GM12878 (cell line): ENCODE data around the gene POLD1. TPM values are rescaled to one million over a fixed set of nuclear protein-coding genes. Genes with fewer than 3 reads are reported as not detected.

Experiments
- ATAC-seq: fragments of 200-7000 bp; cut with Tn5 transposase; 3 replicates; pipeline ENCODE4 v1.9.1; 2020; ENCODE audit warnings: mild to moderate bottlenecking, moderate library complexity
- BruUV-seq: library from RNA; stranded (reverse); fragments of 400-500 nt; replicated peaks from 2 replicates; lab custom pipeline; 2021; lab: Mats Ljungman, UMichigan
- CTCF ChIA-PET: fragments of 300-600 bp; sonication (Branson Sonifier 250); formaldehyde crosslinking; extraction: SDS; loops from one replicate; lab custom pipeline; 2021; ENCODE audit warnings: inconsistent platforms; lab: Yijun Ruan, JAX
- POLR2A ChIA-PET: fragments of 350-600 bp; formaldehyde crosslinking; extraction: SDS; loops from one replicate; lab custom pipeline; 2021; ENCODE audit warnings: inconsistent platforms; lab: Charles Lee
- RAD21 ChIA-PET: fragments of 300-600 bp; sonication (Branson Sonifier 250); formaldehyde crosslinking; loops from one replicate; lab custom pipeline; 2023; ENCODE audit warnings: antibody characterized with exemption; ENCODE audit not compliant: unreplicated experiment; lab: Charles Lee
- SMC1A ChIA-PET: fragments of 300-600 bp; sonication (Branson Sonifier 250); formaldehyde crosslinking; loops from one replicate; lab custom pipeline; 2023; ENCODE audit not compliant: unreplicated experiment, uncharacterized antibody; lab: Charles Lee
- DNase-seq: peaks from one replicate; pipeline ENCODE4 v3.0.0-alpha.2; 2011; ENCODE audit warnings: low read depth, low spot score
- FAIRE-seq: peaks from 3 replicates; lab custom pipeline; 2011; peaks lifted over from hg19 to GRCh38; lab: Jason Lieb, UNC
- H2AFZ ChIP-seq: 2 replicates; pipeline ENCODE4 v1.6.0; 2011; ENCODE audit warnings: low read depth, low read length, control low read depth; ENCODE audit not compliant: control insufficient read depth
- H3K27ac ChIP-seq: 2 replicates; pipeline ENCODE4 v1.5.1; 2011; ENCODE audit warnings: control low read depth; ENCODE audit not compliant: control insufficient read depth, insufficient read depth
- H3K27me3 ChIP-seq, 2 experiments: replicated peaks in 1 of 2; 2 replicates each; pipeline versions ENCODE4 v1.6.0 to v1.6.1; 2011; ENCODE audit warnings: low read length in 1 of 2; ENCODE audit not compliant: control insufficient read depth in 2 of 2, insufficient read depth in 2 of 2
- H3K36me3 ChIP-seq, 2 experiments: 2 replicates each; pipeline ENCODE4 v1.5.1; 2011; ENCODE audit warnings: low read length in 1 of 2; ENCODE audit not compliant: control insufficient read depth in 2 of 2, insufficient read depth in 2 of 2
- H3K4me1 ChIP-seq: 2 replicates; pipeline ENCODE4 v1.6.1; 2011; ENCODE audit warnings: mild to moderate bottlenecking, low read length, moderate library complexity, mixed read lengths; ENCODE audit not compliant: control insufficient read depth, insufficient read depth
- H3K4me2 ChIP-seq: 2 replicates; pipeline ENCODE4 v1.6.0; 2011; ENCODE audit warnings: control low read depth; ENCODE audit not compliant: control insufficient read depth, insufficient read depth
- H3K4me3 ChIP-seq: fragments of 200-600 bp; sonication (generic); 2 replicates; pipeline ENCODE4 v1.5.1; 2016
- H3K79me2 ChIP-seq: 2 replicates; pipeline ENCODE4 v1.6.0; 2011; ENCODE audit warnings: low read length; ENCODE audit not compliant: control insufficient read depth, insufficient read depth
- H3K9ac ChIP-seq: 2 replicates; pipeline ENCODE4 v1.8.0; 2011; ENCODE audit warnings: low read length, control low read depth, mixed read lengths; ENCODE audit not compliant: control insufficient read depth, insufficient read depth
- H3K9me3 ChIP-seq: replicated peaks from 3 replicates; pipeline ENCODE4 v1.5.1; 2011; ENCODE audit warnings: mild to moderate bottlenecking, low read length; ENCODE audit not compliant: control insufficient read depth, insufficient read depth
- H4K20me1 ChIP-seq: 2 replicates; pipeline ENCODE4 v1.6.0; 2011; ENCODE audit not compliant: control insufficient read depth, insufficient read depth
- CBX5 ChIP-seq: sonication (generic); IDR thresholded peaks from 2 replicates; pipeline ENCODE4 v1.6.1; 2016; ENCODE audit warnings: low read depth, moderate library complexity, mild to moderate bottlenecking, inconsistent platforms
- GATAD2B ChIP-seq: fragments of 450-650 bp; conservative IDR thresholded peaks from 2 replicates; pipeline ENCODE4 v1.6.1; 2017; ENCODE audit warnings: low read depth, mild to moderate bottlenecking, moderate library complexity
- IKZF1 ChIP-seq: fragments of 450-650 bp; conservative IDR thresholded peaks from 2 replicates; pipeline ENCODE4 v1.6.1; 2017; ENCODE audit warnings: antibody characterized with exemption, mild to moderate bottlenecking
- NBN ChIP-seq: fragments of 450-650 bp; IDR thresholded peaks from 2 replicates; pipeline ENCODE4 v1.6.1; 2016
- NR2F1 ChIP-seq: fragments of 450-650 bp; conservative IDR thresholded peaks from 2 replicates; pipeline ENCODE4 v1.6.1; 2017; ENCODE audit warnings: mild to moderate bottlenecking
- POLR2A ChIP-seq: IDR thresholded peaks from 2 replicates; pipeline ENCODE4 v1.6.1; 2011; ENCODE audit warnings: low read depth, mild to moderate bottlenecking, low read length
- RUNX3 ChIP-seq: IDR thresholded peaks from 2 replicates; pipeline ENCODE4 v1.6.1; 2012; ENCODE audit warnings: low read length, inconsistent platforms
- TCF12 ChIP-seq: IDR thresholded peaks from 2 replicates; pipeline ENCODE4 v1.6.1; 2011; ENCODE audit warnings: low read depth, mild to moderate bottlenecking, low read length
- YY1 ChIP-seq: IDR thresholded peaks from 2 replicates; pipeline ENCODE4 v1.6.1; 2011; ENCODE audit warnings: low read depth, mild to moderate bottlenecking, low read length
- ZNF384 ChIP-seq: IDR thresholded peaks from 2 replicates; pipeline ENCODE4 v1.6.1; 2012; ENCODE audit warnings: low read depth, mild to moderate bottlenecking, low read length, improper control_type of control experiment, borderline replicate concordance
- whole genome bisulfite sequencing: methylation state at CpG from one replicate; pipeline ENCODE4 v1.1.6; 2016; ENCODE audit warnings: low lambda C conversion rate; ENCODE audit not compliant: insufficient replicate concordance, insufficient coverage; ENCODE audit errors: missing lambda C conversion rate; 5-methylcytosine and 5-hydroxymethylcytosine counted together
- in situ Hi-C: fragments of 300-500 bp; cut with MboI; formaldehyde crosslinking; loops from 9 replicates; pipeline ENCODE4 v1.14.3; 2018; ENCODE audit warnings: mixed read lengths
- intact Hi-C: fragments of 100-400 bp; cut with micrococcal nuclease; formaldehyde crosslinking; loops from one replicate; pipeline ENCODE4 v1.14.2; 2022; ENCODE audit not compliant: unreplicated experiment
- polyA plus RNA-seq, 11 experiments: library from polyadenylated mRNA; depleted of rRNA in 4 of 11; unstranded in 6 of 11; stranded (reverse) in 5 of 11; fragments of >200 nt; fragmentation: Nextera tagmentation in 4 of 11; fragmentation: Illumina TruSeq in 1 of 11; extraction: Ambion mirVana in 4 of 11; extraction: Trizol in 1 of 11; gene quantifications; 1 replicate in 1 of 11; 2 replicates in 10 of 11; pipeline versions ENCODE4 v1.2.1 to v1.2.3, GENCODE V29; 2011 to 2016; ENCODE audit warnings: inconsistent platforms in 2 of 11, missing spikeins in 2 of 11, low read depth in 1 of 11
- total RNA-seq, 4 experiments: library from RNA; depleted of rRNA in 3 of 4; stranded (reverse); fragments of >200 nt in 3 of 4; fragmentation: Illumina TruSeq in 1 of 4; extraction: Trizol in 1 of 4; gene quantifications; 2 replicates each; pipeline versions ENCODE4 v1.2.1 to v1.2.3, GENCODE V29; 2013 to 2021
- TF ChIP-seq, protein P1 (sequence below): IDR thresholded peaks from 2 replicates; pipeline ENCODE4 v1.6.1; 2011; ENCODE audit warnings: borderline replicate concordance, low read depth, mild to moderate bottlenecking, moderate library complexity, low read length; ENCODE audit not compliant: insufficient read depth, poor library complexity, severe bottlenecking
- TF ChIP-seq, protein P2 (sequence below): fragments of 450-650 bp; IDR thresholded peaks from 2 replicates; pipeline ENCODE4 v1.6.1; 2017; ENCODE audit warnings: low read depth, mild to moderate bottlenecking, moderate library complexity
- TF ChIP-seq, protein P3 (sequence below): fragments of 450-650 bp; IDR thresholded peaks from 2 replicates; pipeline ENCODE4 v1.6.1; 2014; ENCODE audit warnings: mild to moderate bottlenecking

POLD1 gene
- total and polyA plus RNA-seq, 10 of the 15 experiments (the other 5 are each of a cell fraction or from before 2014, with no cell fraction given): 0.76 to 165 (median 63.4) TPM

DNA sequence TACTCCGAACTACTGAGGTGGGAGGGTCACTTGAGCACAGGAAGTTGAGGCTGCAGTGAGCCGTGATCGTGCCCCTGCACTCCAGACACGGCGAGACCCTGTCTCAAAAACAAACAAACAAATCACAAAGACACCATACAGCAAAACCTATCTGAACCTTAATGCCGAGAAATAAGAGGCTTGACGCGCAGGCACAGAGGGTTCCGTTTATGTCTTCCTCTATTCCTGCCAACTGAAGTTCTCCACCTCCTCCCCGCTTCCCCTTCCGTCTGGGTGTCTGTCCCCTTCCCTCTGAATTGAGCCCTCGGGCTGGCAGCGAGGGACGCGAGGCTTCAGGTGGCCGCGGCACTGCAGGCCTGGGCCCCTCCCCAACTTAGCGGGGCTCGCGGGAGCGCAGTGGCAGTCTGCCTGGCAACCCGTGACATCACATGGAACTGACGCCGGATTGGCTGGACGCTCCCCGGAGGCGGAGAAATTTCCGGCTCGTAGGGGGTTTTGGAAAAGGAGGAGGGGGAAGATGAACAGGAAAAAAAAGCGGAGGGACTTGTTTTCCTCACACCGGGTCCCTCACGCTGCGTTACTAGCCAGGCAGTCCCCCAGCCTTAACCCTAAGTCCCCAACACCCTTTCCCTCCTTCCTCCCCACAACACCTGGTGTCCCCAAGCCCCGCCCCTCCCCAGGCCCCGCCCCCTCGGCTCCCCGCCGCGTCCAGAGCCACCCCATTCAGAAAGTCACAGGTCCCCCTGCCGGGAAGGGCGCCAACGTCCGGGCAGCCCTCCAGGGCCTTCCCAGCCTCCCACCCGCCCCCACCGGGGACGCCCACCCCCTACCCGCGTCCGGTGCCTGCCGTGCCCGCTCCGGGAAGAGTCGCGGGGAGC lies 47.4 kb downstream of the POLD1 start (continued):
- TF ChIP-seq, protein P1, sequence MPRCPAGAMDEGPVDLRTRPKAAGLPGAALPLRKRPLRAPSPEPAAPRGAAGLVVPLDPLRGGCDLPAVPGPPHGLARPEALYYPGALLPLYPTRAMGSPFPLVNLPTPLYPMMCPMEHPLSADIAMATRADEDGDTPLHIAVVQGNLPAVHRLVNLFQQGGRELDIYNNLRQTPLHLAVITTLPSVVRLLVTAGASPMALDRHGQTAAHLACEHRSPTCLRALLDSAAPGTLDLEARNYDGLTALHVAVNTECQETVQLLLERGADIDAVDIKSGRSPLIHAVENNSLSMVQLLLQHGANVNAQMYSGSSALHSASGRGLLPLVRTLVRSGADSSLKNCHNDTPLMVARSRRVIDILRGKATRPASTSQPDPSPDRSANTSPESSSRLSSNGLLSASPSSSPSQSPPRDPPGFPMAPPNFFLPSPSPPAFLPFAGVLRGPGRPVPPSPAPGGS: peak; percentile 11
- TF ChIP-seq POLR2A: peak; percentile 71

DNA sequence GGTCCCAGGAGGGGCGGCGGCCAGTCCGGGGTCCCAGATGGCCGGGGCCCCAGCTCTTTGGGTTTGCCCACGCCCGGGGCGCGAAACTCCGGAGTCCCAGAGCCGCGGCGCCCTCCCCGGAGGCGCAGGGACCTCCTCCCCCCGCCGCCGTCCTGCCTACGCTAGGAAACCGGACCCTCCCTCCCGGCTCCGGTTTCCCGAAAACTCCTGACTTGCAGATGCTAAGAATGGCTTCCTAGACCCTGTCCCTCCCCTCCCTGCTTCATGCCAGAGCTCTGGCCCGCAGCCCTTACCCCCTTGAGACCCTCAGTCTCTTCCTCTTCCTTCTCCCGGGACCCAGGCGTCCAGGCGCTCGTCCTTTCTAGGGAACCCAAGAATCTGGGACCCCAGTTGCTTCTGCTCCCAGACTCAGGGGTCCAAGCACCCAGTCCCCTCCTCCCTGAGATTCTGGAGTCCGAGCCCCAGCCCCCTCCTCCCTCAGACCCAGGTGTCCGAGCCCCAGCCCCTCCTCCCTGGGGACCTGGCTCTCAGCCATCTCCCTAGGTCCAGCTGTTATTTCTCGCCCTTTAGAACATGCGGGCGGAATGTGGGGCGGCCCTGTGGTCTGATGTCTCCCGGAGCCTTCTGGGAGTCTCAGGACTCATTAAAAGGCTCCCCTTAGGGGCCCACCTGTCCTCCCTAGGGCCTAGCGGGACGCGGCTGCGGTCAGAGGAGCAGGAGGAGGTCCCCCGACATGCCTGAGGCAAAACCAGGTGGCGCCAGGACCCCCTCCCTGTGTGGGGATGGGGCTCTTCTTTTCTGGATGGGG lies 48.3 kb downstream of the POLD1 start, which contains the start of gene MYBPC2:
TSS of gene MYBPC2 (plus strand) at position 672 of the 808 bp plus-strand sequence. CDS start at position 734, 62 bp downstream.
- H3K36me3 ChIP-seq: no peaks in the 10 kb centered on the region
- ChIA-PET POLR2A (interaction anchor here (0.9 to 1.5 kb wide), 4 partner anchors 12 to 75 kb away, joined by 3 to 4 read pairs (median 3); partner anchors contain the start of gene SPIB), SMC1A (interaction anchor here (0.6 to 1.1 kb wide), 3 partner anchors 28 to 966 kb away, joined by 3 to 4 read pairs (median 3); no protein-coding TSS in a partner anchor), CTCF (interaction anchor here (0.9 to 1.5 kb wide), 2 partner anchors 28 to 67 kb away, joined by 3 to 5 read pairs; partner anchors contain the start of gene NAPSA), RAD21 (interaction anchor here (0.6 to 1.5 kb wide), 4 partner anchors 28 to 75 kb away, joined by 3 read pairs; no protein-coding TSS in a partner anchor)
- H3K4me2 ChIP-seq: peak within 1 kb of the TSS; percentile 100
- no TSS peak for BruUV-seq
- peak within 1 kb of the TSS; percentile 81 for H2AFZ ChIP-seq
- no peaks in the 10 kb centered on the region for H3K79me2 ChIP-seq
- peak within 1 kb of the TSS; percentile 71 for H3K4me3 ChIP-seq
- H3K9me3 ChIP-seq: no peaks in the 10 kb centered on the region
- peak within 1 kb of the TSS; percentile 77 for H3K9ac ChIP-seq
- intact Hi-C loops (loop anchor here (2.0 to 5.0 kb wide), 2 partner anchors 14 to 85 kb away; partner anchors contain the start of gene SPIB), in situ Hi-C loops (no loop called here)
- 9% methylated on average over 18 of the region's 40 CpGs for WGBS
- H3K27me3 ChIP-seq: peaks cover 0 to 4% of the 10 kb centered on the region in 2 experiments; a peak in 1 of 4 replicates
- peak within 1 kb of the TSS; percentile 82 for H3K27ac ChIP-seq
- ATAC-seq (peak; percentile 24), DNase-seq (no peak), FAIRE-seq (no peak)
- H3K4me1 ChIP-seq: peaks cover 56% of the 10 kb centered on the region
- no peaks in the 10 kb centered on the region for H4K20me1 ChIP-seq
- no peak for TF ChIP-seq ZNF384
- TF ChIP-seq, protein P2, sequence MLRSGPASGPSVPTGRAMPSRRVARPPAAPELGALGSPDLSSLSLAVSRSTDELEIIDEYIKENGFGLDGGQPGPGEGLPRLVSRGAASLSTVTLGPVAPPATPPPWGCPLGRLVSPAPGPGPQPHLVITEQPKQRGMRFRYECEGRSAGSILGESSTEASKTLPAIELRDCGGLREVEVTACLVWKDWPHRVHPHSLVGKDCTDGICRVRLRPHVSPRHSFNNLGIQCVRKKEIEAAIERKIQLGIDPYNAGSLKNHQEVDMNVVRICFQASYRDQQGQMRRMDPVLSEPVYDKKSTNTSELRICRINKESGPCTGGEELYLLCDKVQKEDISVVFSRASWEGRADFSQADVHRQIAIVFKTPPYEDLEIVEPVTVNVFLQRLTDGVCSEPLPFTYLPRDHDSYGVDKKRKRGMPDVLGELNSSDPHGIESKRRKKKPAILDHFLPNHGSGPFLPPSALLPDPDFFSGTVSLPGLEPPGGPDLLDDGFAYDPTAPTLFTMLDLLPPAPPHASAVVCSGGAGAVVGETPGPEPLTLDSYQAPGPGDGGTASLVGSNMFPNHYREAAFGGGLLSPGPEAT: peak; percentile 32; the same call in 1 of the 2 replicates
- peak; percentile 31; the same call in 1 of the 2 replicates for TF ChIP-seq NR2F1
- TF ChIP-seq, protein P3, sequence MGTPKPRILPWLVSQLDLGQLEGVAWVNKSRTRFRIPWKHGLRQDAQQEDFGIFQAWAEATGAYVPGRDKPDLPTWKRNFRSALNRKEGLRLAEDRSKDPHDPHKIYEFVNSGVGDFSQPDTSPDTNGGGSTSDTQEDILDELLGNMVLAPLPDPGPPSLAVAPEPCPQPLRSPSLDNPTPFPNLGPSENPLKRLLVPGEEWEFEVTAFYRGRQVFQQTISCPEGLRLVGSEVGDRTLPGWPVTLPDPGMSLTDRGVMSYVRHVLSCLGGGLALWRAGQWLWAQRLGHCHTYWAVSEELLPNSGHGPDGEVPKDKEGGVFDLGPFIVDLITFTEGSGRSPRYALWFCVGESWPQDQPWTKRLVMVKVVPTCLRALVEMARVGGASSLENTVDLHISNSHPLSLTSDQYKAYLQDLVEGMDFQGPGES: no peak
- 0 out of 2 replicates have a peak, but pooled peaks have one; percentile 23 for TF ChIP-seq NBN
- TF ChIP-seq TCF12: peak; percentile 53; the same call in 1 of the 2 replicates
- 0 out of 2 replicates have a peak, but pooled peaks have one; percentile 61 for TF ChIP-seq GATAD2B
- peak; percentile 48 for TF ChIP-seq RUNX3
- no peak for TF ChIP-seq YY1
- TF ChIP-seq CBX5: no peak
- TF ChIP-seq IKZF1: peak; percentile 71
- peak; percentile 34; the same call in 1 of the 2 replicates for TF ChIP-seq POLR2A
